B cell (primary cell): ENCODE measurements around the gene MRPL14. TPM values are rescaled to one million over a fixed set of nuclear protein-coding genes. Genes with fewer than 3 reads are reported as not detected.

Source experiments
- ATAC-seq: fragments of 200-7000 bp; cut with Tn5 transposase; one replicate; pipeline ENCODE4 v1.10.0; 2021; ENCODE audit warnings: low read depth, mild to moderate bottlenecking, moderate number of reproducible peaks, moderate library complexity
- CTCF ChIA-PET: fragments of 350-600 bp; sonication (Branson Sonifier 250); formaldehyde crosslinking; loops from one replicate; lab custom pipeline; 2021; ENCODE audit warnings: antibody characterized with exemption, inconsistent platforms; lab: Charles Lee
- POLR2A ChIA-PET: fragments of 350-600 bp; sonication (Branson Sonifier 250); formaldehyde crosslinking; loops from one replicate; lab custom pipeline; 2021; ENCODE audit warnings: antibody characterized with exemption; lab: Charles Lee
- DNase-seq: peaks from one replicate; pipeline ENCODE4 v3.0.0; 2013
- H2AFZ ChIP-seq: 2 replicates; pipeline ENCODE4 v1.6.1; 2012; ENCODE audit warnings: mild to moderate bottlenecking, low read depth, low read length; ENCODE audit not compliant: insufficient read depth, poor library complexity, severe bottlenecking
- H3K27ac ChIP-seq, 2 donors: 1 replicate in 1 of 2; 2 replicates in 1 of 2; pipeline ENCODE4 v1.5.1; 2012 to 2013; ENCODE audit warnings: low read length in 2 of 2, mild to moderate bottlenecking in 2 of 2, moderate library complexity in 1 of 2
- H3K27me3 ChIP-seq, 4 experiments: fragments of 200-600 bp in 1 of 4; sonication (generic) in 1 of 4; replicated peaks in 1 of 4; 1 replicate in 2 of 4; 2 replicates in 2 of 4; pipeline versions ENCODE4 v1.6.1 to v1.7.0; 2013 to 2016; ENCODE audit warnings: low read length in 3 of 4, mild to moderate bottlenecking in 2 of 4, mixed read lengths in 1 of 4, moderate library complexity in 1 of 4; ENCODE audit not compliant: insufficient read depth in 4 of 4, control insufficient read depth in 3 of 4; ENCODE audit errors: control extremely low read depth in 1 of 4
- H3K36me3 ChIP-seq, 2 experiments: replicated peaks in 1 of 2; 1 replicate in 1 of 2; 2 replicates in 1 of 2; pipeline versions ENCODE4 v1.6.1 to v1.7.1; 2013; ENCODE audit warnings: low read length in 1 of 2; ENCODE audit not compliant: insufficient read depth in 2 of 2, control insufficient read depth in 1 of 2; ENCODE audit errors: control extremely low read depth in 1 of 2, extremely low read depth in 1 of 2
- H3K4me1 ChIP-seq, 2 donors: fragments of 200-600 bp in 1 of 2; sonication (generic) in 1 of 2; 1 replicate in 1 of 2; 2 replicates in 1 of 2; pipeline versions ENCODE4 v1.5.1 to v1.6.1; 2013 to 2017; ENCODE audit warnings: low read length in 2 of 2; ENCODE audit not compliant: control insufficient read depth in 2 of 2, insufficient read depth in 2 of 2
- H3K4me2 ChIP-seq: replicated peaks from 2 replicates; pipeline ENCODE3; 2012; ENCODE audit warnings: mild to moderate bottlenecking, low read depth, low read length; ENCODE audit not compliant: poor library complexity, severe bottlenecking
- H3K4me3 ChIP-seq, 5 experiments: fragments of 200-600 bp in 1 of 5; sonication (generic) in 1 of 5; 1 replicate in 3 of 5; 2 replicates in 2 of 5; pipeline versions ENCODE4 v1.5.1 to v1.7.0; 2011 to 2016; ENCODE audit warnings: low read length in 4 of 5, mild to moderate bottlenecking in 4 of 5, low read depth in 2 of 5, control low read depth in 1 of 5, moderate library complexity in 1 of 5; ENCODE audit not compliant: insufficient read depth in 1 of 5; ENCODE audit errors: control extremely low read depth in 1 of 5, extremely low read depth in 1 of 5
- H3K79me2 ChIP-seq: fragments of 200-600 bp; sonication (generic); one replicate; pipeline ENCODE4 v1.6.0; 2016; ENCODE audit warnings: low read length; ENCODE audit not compliant: control insufficient read depth, insufficient read depth
- H3K9ac ChIP-seq: fragments of 200-600 bp; sonication (generic); 2 replicates; pipeline ENCODE4 v1.6.1; 2017; ENCODE audit warnings: mild to moderate bottlenecking, low read length, moderate library complexity
- H3K9me3 ChIP-seq, 3 donors: one replicate each; pipeline versions ENCODE4 v1.6.1 to v1.7.1; 2013; ENCODE audit warnings: low read length in 2 of 3; ENCODE audit not compliant: control insufficient read depth in 2 of 3, insufficient read depth in 1 of 3; ENCODE audit errors: control extremely low read depth in 1 of 3
- H4K20me1 ChIP-seq: 2 replicates; pipeline ENCODE4 v1.6.0; 2012; ENCODE audit warnings: mild to moderate bottlenecking, low read length; ENCODE audit not compliant: insufficient read depth, control insufficient read depth, poor library complexity, severe bottlenecking
- H3K27ac Mint-ChIP-seq: one replicate; pipeline ENCODE4 v1.8.0; 2021; ENCODE audit warnings: mixed read lengths
- H3K27me3 Mint-ChIP-seq: one replicate; pipeline ENCODE4 v1.8.0; 2021; ENCODE audit warnings: mixed read lengths
- H3K4me1 Mint-ChIP-seq: one replicate; pipeline ENCODE4 v1.8.0; 2021; ENCODE audit warnings: mixed read lengths
- H3K4me3 Mint-ChIP-seq: one replicate; pipeline ENCODE4 v1.8.0; 2021; ENCODE audit warnings: mixed read lengths
- H3K9me3 Mint-ChIP-seq: one replicate; pipeline ENCODE4 v1.8.0; 2022; ENCODE audit warnings: mixed read lengths; ENCODE audit not compliant: insufficient read depth
- EZH2 ChIP-seq: IDR thresholded peaks from 2 replicates; pipeline ENCODE4 v1.6.1; 2012; ENCODE audit warnings: borderline replicate concordance, low read depth, mild to moderate bottlenecking, moderate library complexity, low read length; ENCODE audit not compliant: insufficient read depth, poor library complexity, severe bottlenecking
- WGBS: methylation state at CpG from one replicate; pipeline ENCODE4 v1.1.5; 2013; ENCODE audit warnings: missing lambda C conversion rate; ENCODE audit not compliant: insufficient coverage; 5-methylcytosine and 5-hydroxymethylcytosine counted together
- intact Hi-C: fragments of 100-400 bp; cut with micrococcal nuclease; formaldehyde crosslinking; loops from one replicate; pipeline ENCODE4 v1.10.0; 2022
- polyA plus RNA-seq: library from polyadenylated mRNA; depleted of rRNA; stranded (reverse); fragments of >200 nt; gene quantifications from 2 replicates; pipeline ENCODE4 v1.2.3, GENCODE V29; 2012
- total RNA-seq, 2 donors: library from RNA; stranded (reverse); fragments of 120-200 nt in 1 of 2; gene quantifications; 1 replicate in 1 of 2; 2 replicates in 1 of 2; pipeline versions ENCODE4 v1.2.3 to v1.2.4, GENCODE V29; 2013 to 2022
- TF ChIP-seq, protein P1 (sequence below): fragments of 200-600 bp; IDR thresholded peaks from one replicate; pipeline ENCODE4 v1.8.0; 2022; ENCODE audit warnings: antibody characterized with exemption, mild to moderate bottlenecking

The MRPL14 gene
- total and polyA plus RNA-seq, 2 donors (not counting 1 experiment from before 2014, with no cell fraction given), result 16.7 to 23.5 TPM

DNA sequence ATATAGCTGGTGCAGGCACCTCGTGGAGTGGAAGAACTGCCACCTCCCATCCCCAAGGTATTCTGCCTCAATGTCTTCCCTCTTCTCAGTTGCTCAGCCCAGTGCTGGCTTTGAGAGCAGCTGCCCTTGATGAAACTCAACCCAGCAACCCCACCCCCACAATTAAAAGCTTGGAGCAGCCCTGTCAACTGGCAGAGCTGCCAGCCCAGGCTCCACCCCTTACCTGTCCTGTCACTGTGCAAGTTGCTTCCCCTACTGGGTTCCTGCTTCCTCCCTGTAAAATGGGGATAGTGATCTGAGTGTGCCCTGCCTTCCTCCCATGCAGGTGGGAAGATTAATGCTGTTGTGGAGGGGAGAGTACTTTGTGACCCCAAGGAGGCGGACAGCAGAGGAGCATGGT lies 4.6 kb upstream of the MRPL14 start:
- WGBS, result 100% methylated on average over 2 of the region's 2 CpGs
- Mint-ChIP-seq H3K9me3 (no peaks in the 10 kb centered on the region), H3K27me3 (no peaks in the 10 kb centered on the region), H3K27ac (no peak overlapping the region), H3K4me1 (peaks cover 18% of the 10 kb centered on the region), H3K4me3 (no peak overlapping the region)
- peaks cover 12 to 16% of the 10 kb centered on the region in 2 donors for H3K4me1 ChIP-seq
- no peak for DNase-seq
- ATAC-seq, result no peak
- no peak overlapping the region for H3K27ac ChIP-seq
- no peak overlapping the region for H3K4me2 ChIP-seq
- H3K36me3 ChIP-seq, result peaks cover 0 to 3% of the 10 kb centered on the region in 2 experiments
- no peaks in the 10 kb centered on the region for H3K27me3 ChIP-seq
- ChIA-PET POLR2A (interaction anchor here (0.9 kb wide), 1 partner anchor 23 kb away, joined by 4 read pairs; no protein-coding TSS in a partner anchor), CTCF (interaction anchor here (0.7 to 1.1 kb wide), 2 partner anchors 35 to 651 kb away, joined by 3 read pairs; no protein-coding TSS in a partner anchor)
- no peak overlapping the region for H2AFZ ChIP-seq
- H3K9me3 ChIP-seq, result no peaks in the 10 kb centered on the region
- no peak overlapping the region for H3K9ac ChIP-seq
- peaks cover 7% of the 10 kb centered on the region for H4K20me1 ChIP-seq
- TF ChIP-seq, protein P1, sequence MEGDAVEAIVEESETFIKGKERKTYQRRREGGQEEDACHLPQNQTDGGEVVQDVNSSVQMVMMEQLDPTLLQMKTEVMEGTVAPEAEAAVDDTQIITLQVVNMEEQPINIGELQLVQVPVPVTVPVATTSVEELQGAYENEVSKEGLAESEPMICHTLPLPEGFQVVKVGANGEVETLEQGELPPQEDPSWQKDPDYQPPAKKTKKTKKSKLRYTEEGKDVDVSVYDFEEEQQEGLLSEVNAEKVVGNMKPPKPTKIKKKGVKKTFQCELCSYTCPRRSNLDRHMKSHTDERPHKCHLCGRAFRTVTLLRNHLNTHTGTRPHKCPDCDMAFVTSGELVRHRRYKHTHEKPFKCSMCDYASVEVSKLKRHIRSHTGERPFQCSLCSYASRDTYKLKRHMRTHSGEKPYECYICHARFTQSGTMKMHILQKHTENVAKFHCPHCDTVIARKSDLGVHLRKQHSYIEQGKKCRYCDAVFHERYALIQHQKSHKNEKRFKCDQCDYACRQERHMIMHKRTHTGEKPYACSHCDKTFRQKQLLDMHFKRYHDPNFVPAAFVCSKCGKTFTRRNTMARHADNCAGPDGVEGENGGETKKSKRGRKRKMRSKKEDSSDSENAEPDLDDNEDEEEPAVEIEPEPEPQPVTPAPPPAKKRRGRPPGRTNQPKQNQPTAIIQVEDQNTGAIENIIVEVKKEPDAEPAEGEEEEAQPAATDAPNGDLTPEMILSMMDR, result no peak
- TF ChIP-seq EZH2, result no peak
- no peak overlapping the region for H3K4me3 ChIP-seq
- intact Hi-C loops, result no loop called here
- H3K79me2 ChIP-seq, result peaks cover 15% of the 10 kb centered on the region

- Mint-ChIP-seq H3K27ac (no peak overlapping the region), H3K9me3 (no peaks in the 10 kb centered on the region), H3K27me3 (no peaks in the 10 kb centered on the region), H3K4me1 (peaks cover 34% of the 10 kb centered on the region), H3K4me3 (no peak overlapping the region)
- no peak for DNase-seq
- Histone ChIP-seq H2AFZ (no peak overlapping the region), H3K4me3 (no peak overlapping the region), H3K4me1 (peaks cover 23 to 33% of the 10 kb centered on the region in 2 donors), H3K4me2 (no peak overlapping the region), H3K79me2 (peaks cover 35% of the 10 kb centered on the region), H3K9me3 (no peaks in the 10 kb centered on the region), H3K27me3 (no peaks in the 10 kb centered on the region), H3K9ac (no peak overlapping the region), H3K36me3 (peaks cover 0 to 2% of the 10 kb centered on the region in 2 experiments), H4K20me1 (peaks cover 7% of the 10 kb centered on the region), H3K27ac (no peak overlapping the region)
- intact Hi-C loops, result loop anchor here (5.0 kb wide), 3 partner anchors 117 to 553 kb away; partner anchors contain the start of genes HSP90AB1, POLH and XPO5
- CTCF ChIA-PET, result interaction anchor here (0.6 to 2.2 kb wide), 3 partner anchors 21 to 55 kb away, joined by 3 to 6 read pairs (median 4); no protein-coding TSS in a partner anchor
- WGBS, result 86% methylated on average over 1 of the region's 2 CpGs
- POLR2A ChIA-PET, result interaction anchor here (0.6 kb wide), 1 partner anchor 76 kb away, joined by 3 read pairs; no protein-coding TSS in a partner anchor
- TF ChIP-seq, protein P1, result no peak
- ATAC-seq, result no peak
Measured at GRCh38 chr6:44129841-44130322, 2.6 kb upstream of the MRPL14 start.
